B cell (primary cell): Measurements from ENCODE around the gene COL19A1. TPM values are rescaled to one million over a fixed set of nuclear protein-coding genes. Genes with fewer than 3 reads are reported as not detected.

ENCODE experiments used
- ATAC-seq: fragments of 200-7000 bp; cut with Tn5 transposase; one replicate; pipeline ENCODE4 v1.10.0; 2021; ENCODE audit warnings: low read depth, mild to moderate bottlenecking, moderate number of reproducible peaks, moderate library complexity
- CTCF ChIA-PET: fragments of 350-600 bp; sonication (Branson Sonifier 250); formaldehyde crosslinking; loops from one replicate; lab custom pipeline; 2021; ENCODE audit warnings: antibody characterized with exemption, inconsistent platforms; lab: Charles Lee
- POLR2A ChIA-PET: fragments of 350-600 bp; sonication (Branson Sonifier 250); formaldehyde crosslinking; loops from one replicate; lab custom pipeline; 2021; ENCODE audit warnings: antibody characterized with exemption; lab: Charles Lee
- DNase-seq: peaks from one replicate; pipeline ENCODE4 v3.0.0; 2013
- H2AFZ ChIP-seq: 2 replicates; pipeline ENCODE4 v1.6.1; 2012; ENCODE audit warnings: mild to moderate bottlenecking, low read depth, low read length; ENCODE audit not compliant: insufficient read depth, poor library complexity, severe bottlenecking
- H3K27ac ChIP-seq, 2 donors: 1 replicate in 1 of 2; 2 replicates in 1 of 2; pipeline ENCODE4 v1.5.1; 2012 to 2013; ENCODE audit warnings: low read length in 2 of 2, mild to moderate bottlenecking in 2 of 2, moderate library complexity in 1 of 2
- H3K27me3 ChIP-seq, 4 experiments: fragments of 200-600 bp in 1 of 4; sonication (generic) in 1 of 4; replicated peaks in 1 of 4; 1 replicate in 2 of 4; 2 replicates in 2 of 4; pipeline versions ENCODE4 v1.6.1 to v1.7.0; 2013 to 2016; ENCODE audit warnings: low read length in 3 of 4, mild to moderate bottlenecking in 2 of 4, mixed read lengths in 1 of 4, moderate library complexity in 1 of 4; ENCODE audit not compliant: insufficient read depth in 4 of 4, control insufficient read depth in 3 of 4; ENCODE audit errors: control extremely low read depth in 1 of 4
- H3K36me3 ChIP-seq, 2 experiments: replicated peaks in 1 of 2; 1 replicate in 1 of 2; 2 replicates in 1 of 2; pipeline versions ENCODE4 v1.6.1 to v1.7.1; 2013; ENCODE audit warnings: low read length in 1 of 2; ENCODE audit not compliant: insufficient read depth in 2 of 2, control insufficient read depth in 1 of 2; ENCODE audit errors: control extremely low read depth in 1 of 2, extremely low read depth in 1 of 2
- H3K4me1 ChIP-seq, 2 donors: fragments of 200-600 bp in 1 of 2; sonication (generic) in 1 of 2; 1 replicate in 1 of 2; 2 replicates in 1 of 2; pipeline versions ENCODE4 v1.5.1 to v1.6.1; 2013 to 2017; ENCODE audit warnings: low read length in 2 of 2; ENCODE audit not compliant: control insufficient read depth in 2 of 2, insufficient read depth in 2 of 2
- H3K4me2 ChIP-seq: replicated peaks from 2 replicates; pipeline ENCODE3; 2012; ENCODE audit warnings: mild to moderate bottlenecking, low read depth, low read length; ENCODE audit not compliant: poor library complexity, severe bottlenecking
- H3K4me3 ChIP-seq, 5 experiments: fragments of 200-600 bp in 1 of 5; sonication (generic) in 1 of 5; 1 replicate in 3 of 5; 2 replicates in 2 of 5; pipeline versions ENCODE4 v1.5.1 to v1.7.0; 2011 to 2016; ENCODE audit warnings: low read length in 4 of 5, mild to moderate bottlenecking in 4 of 5, low read depth in 2 of 5, control low read depth in 1 of 5, moderate library complexity in 1 of 5; ENCODE audit not compliant: insufficient read depth in 1 of 5; ENCODE audit errors: control extremely low read depth in 1 of 5, extremely low read depth in 1 of 5
- H3K79me2 ChIP-seq: fragments of 200-600 bp; sonication (generic); one replicate; pipeline ENCODE4 v1.6.0; 2016; ENCODE audit warnings: low read length; ENCODE audit not compliant: control insufficient read depth, insufficient read depth
- H3K9ac ChIP-seq: fragments of 200-600 bp; sonication (generic); 2 replicates; pipeline ENCODE4 v1.6.1; 2017; ENCODE audit warnings: mild to moderate bottlenecking, low read length, moderate library complexity
- H3K9me3 ChIP-seq, 3 donors: one replicate each; pipeline versions ENCODE4 v1.6.1 to v1.7.1; 2013; ENCODE audit warnings: low read length in 2 of 3; ENCODE audit not compliant: control insufficient read depth in 2 of 3, insufficient read depth in 1 of 3; ENCODE audit errors: control extremely low read depth in 1 of 3
- H4K20me1 ChIP-seq: 2 replicates; pipeline ENCODE4 v1.6.0; 2012; ENCODE audit warnings: mild to moderate bottlenecking, low read length; ENCODE audit not compliant: insufficient read depth, control insufficient read depth, poor library complexity, severe bottlenecking
- H3K27ac Mint-ChIP-seq: one replicate; pipeline ENCODE4 v1.8.0; 2021; ENCODE audit warnings: mixed read lengths
- H3K27me3 Mint-ChIP-seq: one replicate; pipeline ENCODE4 v1.8.0; 2021; ENCODE audit warnings: mixed read lengths
- H3K4me1 Mint-ChIP-seq: one replicate; pipeline ENCODE4 v1.8.0; 2021; ENCODE audit warnings: mixed read lengths
- H3K4me3 Mint-ChIP-seq: one replicate; pipeline ENCODE4 v1.8.0; 2021; ENCODE audit warnings: mixed read lengths
- H3K9me3 Mint-ChIP-seq: one replicate; pipeline ENCODE4 v1.8.0; 2022; ENCODE audit warnings: mixed read lengths; ENCODE audit not compliant: insufficient read depth
- CTCF ChIP-seq: fragments of 200-600 bp; IDR thresholded peaks from one replicate; pipeline ENCODE4 v1.8.0; 2022; ENCODE audit warnings: antibody characterized with exemption, mild to moderate bottlenecking
- EZH2 ChIP-seq: IDR thresholded peaks from 2 replicates; pipeline ENCODE4 v1.6.1; 2012; ENCODE audit warnings: borderline replicate concordance, low read depth, mild to moderate bottlenecking, moderate library complexity, low read length; ENCODE audit not compliant: insufficient read depth, poor library complexity, severe bottlenecking
- WGBS: methylation state at CpG from one replicate; pipeline ENCODE4 v1.1.5; 2013; ENCODE audit warnings: missing lambda C conversion rate; ENCODE audit not compliant: insufficient coverage; 5-methylcytosine and 5-hydroxymethylcytosine counted together
- intact Hi-C: fragments of 100-400 bp; cut with micrococcal nuclease; formaldehyde crosslinking; loops from one replicate; pipeline ENCODE4 v1.10.0; 2022
- polyA plus RNA-seq: library from polyadenylated mRNA; depleted of rRNA; stranded (reverse); fragments of >200 nt; gene quantifications from 2 replicates; pipeline ENCODE4 v1.2.3, GENCODE V29; 2012
- total RNA-seq, 2 donors: library from RNA; stranded (reverse); fragments of 120-200 nt in 1 of 2; gene quantifications; 1 replicate in 1 of 2; 2 replicates in 1 of 2; pipeline versions ENCODE4 v1.2.3 to v1.2.4, GENCODE V29; 2013 to 2022

Gene COL19A1
- total and polyA plus RNA-seq, 2 donors (not counting 1 experiment from before 2014, with no cell fraction given) = 14.6 to 61.4 TPM

GRCh38 chr6:70124443-70124842 lies 258.1 kb downstream of the COL19A1 start:
- ChIA-PET POLR2A (no interaction called here), CTCF (interaction anchor here (0.7 to 1.4 kb wide), 2 partner anchors 16 to 42 kb away, joined by 3 read pairs; no protein-coding TSS in a partner anchor)
- Mint-ChIP-seq H3K27ac (no peak overlapping the region), H3K4me1 (no peaks in the 10 kb centered on the region), H3K9me3 (no peaks in the 10 kb centered on the region), H3K27me3 (no peaks in the 10 kb centered on the region), H3K4me3 (no peak overlapping the region)
- Histone ChIP-seq H4K20me1 (no peaks in the 10 kb centered on the region), H3K9me3 (peaks cover 0 to 4% (median 0%) of the 10 kb centered on the region in 3 donors), H3K27ac (no peak overlapping the region), H3K4me3 (no peak overlapping the region), H3K4me1 (no peaks in the 10 kb centered on the region), H3K36me3 (peaks cover 2 to 34% of the 10 kb centered on the region in 2 experiments), H3K4me2 (no peak overlapping the region), H3K79me2 (no peaks in the 10 kb centered on the region), H2AFZ (no peak overlapping the region), H3K27me3 (no peaks in the 10 kb centered on the region), H3K9ac (no peak overlapping the region)
- ATAC-seq (no peak), DNase-seq (no peak)
- WGBS = no CpG with 5 or more reads among the region's 1 CpG
- intact Hi-C loops = no loop called here
- TF ChIP-seq EZH2 (no peak), CTCF (no peak)

DNA sequence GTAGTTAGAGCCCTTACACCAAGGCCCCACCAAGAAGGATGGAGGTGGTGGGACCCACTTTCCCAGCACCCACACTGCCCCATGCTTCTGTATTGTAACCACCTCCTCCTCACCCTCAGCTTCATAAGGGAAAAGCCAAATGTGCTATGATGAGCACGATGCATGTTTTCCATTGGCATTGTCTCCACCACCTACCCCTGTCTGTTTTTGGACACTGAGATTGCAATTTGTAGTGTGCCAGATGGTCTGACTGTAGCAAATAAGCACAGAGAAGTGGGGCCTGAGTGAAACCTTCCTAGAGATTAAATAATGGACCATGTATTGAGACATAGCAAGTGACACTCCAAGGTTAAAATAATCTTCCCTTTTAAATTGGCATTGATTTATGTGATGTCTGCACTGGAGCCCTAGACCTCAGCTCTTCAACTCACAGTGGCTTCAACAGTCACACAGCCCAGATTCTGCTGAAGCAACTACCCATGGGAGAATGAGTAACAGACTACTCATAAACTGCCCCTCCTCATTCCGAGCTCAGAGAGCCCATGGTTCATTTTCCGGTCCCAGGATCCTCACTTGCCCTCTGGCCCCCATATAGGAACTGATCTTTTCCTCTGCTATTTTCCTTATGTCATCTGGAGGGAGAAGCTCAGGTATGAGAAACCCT lies 258.7 kb downstream of the COL19A1 start:
- Histone ChIP-seq H3K27me3 (no peaks in the 10 kb centered on the region), H3K4me1 (no peaks in the 10 kb centered on the region), H3K4me3 (no peak overlapping the region), H3K36me3 (peaks cover 2 to 34% of the 10 kb centered on the region in 2 experiments), H3K9ac (no peak overlapping the region), H3K4me2 (no peak overlapping the region), H2AFZ (no peak overlapping the region), H3K9me3 (peaks cover 0 to 4% (median 0%) of the 10 kb centered on the region in 3 donors), H4K20me1 (no peaks in the 10 kb centered on the region), H3K27ac (no peak overlapping the region), H3K79me2 (no peaks in the 10 kb centered on the region)
- ChIA-PET CTCF (interaction anchor here (1.4 kb wide), 1 partner anchor 16 kb away, joined by 3 read pairs; no protein-coding TSS in a partner anchor), POLR2A (no interaction called here)
- intact Hi-C loops = no loop called here
- H3K4me3 Mint-ChIP-seq = no peak overlapping the region
- no peaks in the 10 kb centered on the region for H3K9me3 Mint-ChIP-seq
- no peak for ATAC-seq
- no CpG with 5 or more reads among the region's 3 CpGs for WGBS
- DNase-seq = no peak
- H3K27me3 Mint-ChIP-seq = no peaks in the 10 kb centered on the region
- H3K27ac Mint-ChIP-seq = no peak overlapping the region
- TF ChIP-seq EZH2 = no peak
- TF ChIP-seq CTCF = no peak
- H3K4me1 Mint-ChIP-seq = no peaks in the 10 kb centered on the region
